Activated CD4-positive, alpha-beta T cell treated with anti-CD3 and anti-CD28 coated beads, Interleukin-2, amount 50 U/mL, for 16 hours (primary cell): Measurements from ENCODE around the gene CCDC88B.

Experiments
- DNase-seq: peaks from one replicate; pipeline ENCODE4 v3.0.0-alpha.2; 2020

Gene CCDC88B

DNA sequence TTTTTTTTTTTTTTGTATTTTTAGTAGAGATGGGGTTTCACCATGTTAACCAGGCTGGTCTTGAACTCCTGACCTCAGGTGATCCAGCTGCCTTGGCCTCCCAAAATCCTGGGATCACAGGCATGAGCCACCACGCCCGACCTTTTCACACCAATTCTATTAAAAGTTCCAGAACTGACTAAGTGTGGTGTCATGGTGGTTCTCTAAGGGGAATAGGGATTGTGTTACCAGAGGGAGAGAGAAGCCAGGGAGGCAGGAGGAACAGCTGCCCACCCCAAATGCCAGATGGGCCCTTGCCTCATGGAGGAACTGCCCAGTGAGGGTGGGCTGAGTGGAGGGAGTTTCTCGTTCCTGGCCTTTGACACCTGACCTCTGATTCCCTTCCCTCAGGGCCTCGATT, 24.9 kb downstream of the CCDC88B start:
- no peak for DNase-seq

DNA sequence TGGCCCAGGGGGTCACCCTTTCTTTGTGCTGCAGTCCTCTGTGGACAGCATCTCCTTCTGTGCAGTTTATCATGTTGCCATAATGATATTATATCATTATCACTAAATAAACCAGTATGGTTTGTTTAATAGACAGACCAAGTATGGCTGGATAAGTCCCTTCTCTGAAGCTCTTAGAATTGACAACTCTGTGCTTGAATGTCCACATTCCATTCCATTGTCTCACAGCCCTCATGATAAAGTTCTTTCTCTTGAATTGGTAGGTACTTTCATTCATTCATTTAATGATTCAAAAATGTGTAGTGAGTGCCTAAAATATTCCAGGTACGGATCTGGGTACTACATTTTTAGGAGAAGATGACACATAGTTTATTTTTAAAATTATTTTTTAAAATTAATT, 26.7 kb downstream of the CCDC88B start:
- no peak for DNase-seq

DNA sequence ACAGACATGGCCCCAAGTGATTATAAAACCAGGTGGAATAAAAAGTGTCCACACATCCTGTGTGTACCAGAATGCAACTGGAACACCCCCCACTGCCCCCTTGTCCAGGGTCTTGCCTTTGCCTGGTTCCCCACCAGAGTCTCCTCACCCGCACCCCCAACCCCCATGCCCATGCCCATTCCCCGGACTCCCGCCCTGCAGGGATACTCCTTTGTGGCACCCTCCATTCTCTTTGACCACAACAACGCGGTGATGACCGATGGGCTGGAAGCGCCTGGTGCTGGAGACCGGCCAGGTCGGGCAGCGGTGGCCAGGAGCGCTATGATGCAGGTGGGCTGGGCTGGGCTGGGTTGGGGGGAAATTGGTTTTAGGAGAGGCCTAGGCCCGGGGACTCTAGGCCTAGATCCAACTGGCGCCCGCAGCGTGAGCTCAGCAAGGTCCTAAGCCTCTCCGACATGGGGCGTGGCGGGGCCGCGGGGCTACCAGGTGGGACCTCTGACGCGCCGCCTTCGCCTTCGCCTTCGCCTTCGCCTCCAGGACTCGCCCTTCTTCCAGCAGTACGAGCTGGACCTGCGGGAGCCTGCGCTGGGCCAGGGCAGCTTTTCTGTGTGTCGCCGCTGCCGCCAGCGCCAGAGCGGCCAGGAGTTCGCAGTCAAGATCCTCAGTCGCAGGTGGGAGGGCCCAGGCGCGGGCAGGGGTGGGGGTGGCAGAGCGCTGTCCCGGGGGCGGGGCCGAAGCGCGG, 28.1 kb downstream of the CCDC88B start:
- no peak for DNase-seq

DNA sequence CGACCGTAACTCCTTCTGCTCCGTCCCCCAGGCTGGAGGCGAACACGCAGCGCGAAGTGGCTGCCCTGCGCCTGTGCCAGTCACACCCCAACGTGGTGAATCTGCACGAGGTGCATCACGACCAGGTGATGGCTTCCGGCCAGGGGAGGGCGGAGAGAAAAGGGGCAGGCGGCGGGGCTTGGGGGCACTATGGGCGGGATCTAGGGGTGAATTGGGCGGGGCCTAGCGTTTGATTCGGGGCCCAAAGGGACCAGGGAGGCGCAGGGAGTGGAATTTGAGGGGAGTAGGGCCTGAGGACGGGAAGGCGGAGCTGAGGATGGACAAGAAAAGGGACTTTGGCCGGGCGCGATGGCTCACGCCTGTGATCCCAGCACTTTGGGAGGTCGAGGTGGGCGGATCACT, 28.7 kb downstream of the CCDC88B start:
- DNase-seq: no peak

GRCh38 chr11:64369440-64370421, 29.7 kb downstream of the CCDC88B start:
- no peak for DNase-seq

DNA sequence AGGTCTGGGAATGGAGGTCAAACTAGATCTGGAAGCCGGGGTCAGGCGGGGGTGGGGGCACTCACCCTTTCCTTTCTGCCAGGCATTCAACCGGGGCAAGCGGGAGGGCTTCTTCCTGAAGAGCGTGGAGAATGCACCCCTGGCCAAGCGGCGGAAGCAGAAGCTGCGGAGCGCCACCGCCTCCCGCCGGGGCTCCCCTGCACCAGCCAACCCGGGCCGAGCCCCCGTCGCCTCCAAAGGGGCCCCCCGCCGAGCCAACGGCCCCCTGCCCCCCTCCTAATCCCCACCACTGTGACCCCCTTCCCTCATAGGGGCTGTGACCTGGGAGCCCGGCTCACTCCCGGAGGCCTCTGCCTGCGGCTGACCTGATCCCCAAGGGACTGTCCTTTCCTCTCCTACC, 31.2 kb downstream of the CCDC88B start:
- DNase-seq: no peak

DNA sequence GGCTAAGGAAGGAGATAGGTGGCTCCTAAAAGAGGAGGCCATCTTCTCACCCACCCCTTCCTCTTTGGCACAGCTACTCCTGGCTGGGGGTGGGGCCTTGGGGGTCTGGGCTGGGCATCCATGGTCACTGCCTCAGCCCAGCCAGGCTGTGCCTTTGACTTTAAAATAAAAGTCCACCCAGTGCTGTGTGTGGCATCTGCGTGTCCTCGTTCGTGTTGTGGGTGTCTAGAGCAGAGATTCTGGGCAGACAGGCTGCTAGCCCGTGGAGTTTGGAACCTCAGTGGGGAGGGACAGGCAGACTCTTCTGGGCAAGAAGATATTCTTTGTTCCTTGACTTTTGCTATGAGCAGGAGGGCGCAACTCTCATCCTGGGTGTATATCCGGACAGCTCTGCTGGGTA, 32.0 kb downstream of the CCDC88B start:
- DNase-seq: no peak

DNA sequence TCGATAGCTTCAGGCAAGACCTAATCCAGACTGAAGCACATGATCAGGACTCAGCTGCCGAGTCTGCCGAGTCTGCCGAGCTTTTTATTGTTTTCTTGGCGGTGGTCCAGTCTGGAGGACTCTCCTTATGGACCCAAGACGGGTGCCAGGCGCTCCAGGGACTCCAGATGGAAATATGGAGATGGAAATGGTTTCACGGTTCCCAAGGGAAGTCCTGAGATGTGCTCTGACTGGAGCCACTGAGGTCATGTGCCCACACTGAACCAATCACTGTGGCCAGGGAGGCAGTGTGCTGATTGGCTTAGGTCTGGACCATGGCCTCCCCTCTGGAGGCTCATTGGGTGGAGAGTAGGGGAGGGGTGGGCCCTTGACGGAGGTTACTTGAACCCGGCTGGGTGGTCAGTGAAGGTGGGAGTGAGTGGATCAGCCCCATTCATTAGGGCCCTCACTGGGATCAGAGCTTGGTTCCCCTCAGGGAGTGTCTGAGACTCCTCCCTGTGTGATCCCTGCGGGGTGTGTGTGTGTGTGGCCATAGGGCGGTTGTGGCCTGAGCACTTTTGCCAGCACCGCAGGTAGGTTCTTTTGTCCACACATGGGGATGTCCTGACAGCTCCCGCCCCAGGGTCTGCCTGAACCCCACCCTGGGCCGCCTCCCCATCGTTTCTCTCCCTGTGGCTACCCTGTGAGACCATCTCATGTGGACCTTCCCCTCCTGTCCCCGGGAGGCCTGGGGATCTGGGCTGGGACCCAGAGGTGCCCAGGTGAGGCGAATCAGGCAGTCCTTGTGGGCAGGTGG, 33.0 kb downstream of the CCDC88B start:
- DNase-seq: no peak

- DNase-seq: no peak
Observed at GRCh38 chr11:64373598-64373974, 33.6 kb downstream of the CCDC88B start.

DNA sequence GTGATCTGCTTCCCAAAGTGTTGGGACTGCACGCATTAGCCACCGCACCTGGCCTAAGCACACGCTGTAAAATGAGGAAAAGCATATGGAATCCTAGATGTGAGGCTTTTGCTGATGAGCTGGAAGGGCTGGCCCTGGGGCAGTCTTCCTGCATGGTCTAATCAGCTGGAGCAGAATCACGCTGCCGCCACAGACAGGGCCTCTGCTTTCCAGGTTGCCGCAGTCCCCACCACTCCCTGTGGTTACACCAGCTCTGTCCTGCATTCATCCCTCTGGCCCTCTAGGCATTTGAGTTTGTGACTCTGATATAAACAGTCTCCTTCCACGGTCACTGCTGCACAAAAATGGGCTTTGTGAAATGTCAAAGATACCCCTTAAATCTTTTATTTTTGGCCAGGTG, 36.1 kb downstream of the CCDC88B start:
- no peak for DNase-seq

DNA sequence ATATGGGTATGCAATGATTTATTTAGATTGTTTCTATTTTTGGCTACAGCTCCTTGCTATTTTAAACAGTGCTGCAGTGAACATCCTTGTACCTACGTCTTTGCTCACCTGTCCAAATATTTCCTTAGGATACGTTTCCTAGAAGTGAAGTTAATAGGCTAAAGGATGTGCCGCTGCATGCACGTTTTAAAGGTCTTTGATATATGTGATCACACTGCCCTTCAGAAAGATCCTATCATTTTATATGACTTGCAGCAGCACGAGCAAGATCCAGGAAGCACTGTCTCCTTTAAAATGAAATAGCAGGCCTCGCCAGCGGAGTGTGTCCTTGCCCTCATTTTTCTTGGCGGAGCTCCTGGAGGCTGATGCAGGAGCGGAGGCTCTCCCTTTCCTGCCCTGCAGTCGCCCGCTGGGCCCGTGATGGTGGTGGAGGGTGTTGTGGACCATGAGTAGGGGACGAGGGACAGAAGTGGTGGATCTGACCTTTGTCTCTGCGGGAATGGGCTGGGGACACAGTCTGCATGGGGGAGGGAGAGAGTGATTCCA, 38.4 kb downstream of the CCDC88B start:
- no peak for DNase-seq

DNA sequence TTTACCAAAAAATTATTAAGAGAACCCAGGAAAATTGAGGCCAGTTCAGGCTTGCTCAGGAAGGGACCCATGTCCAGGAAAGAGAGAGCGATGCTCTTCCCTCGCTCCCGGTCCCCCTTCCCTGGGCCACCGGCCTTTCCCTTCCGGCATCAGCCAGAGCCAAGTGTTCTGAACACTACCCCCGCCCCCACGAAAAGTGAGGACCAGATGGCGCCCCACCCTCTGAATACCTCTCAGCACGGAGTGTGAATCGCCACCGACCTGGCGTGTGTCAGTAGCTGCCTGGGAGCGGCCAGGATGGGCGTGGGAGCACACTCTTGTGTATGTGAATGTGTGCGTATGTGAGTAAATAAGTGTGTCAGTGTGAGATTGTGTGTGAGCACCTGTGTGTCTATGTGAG, 39.2 kb downstream of the CCDC88B start:
- DNase-seq: no peak

- DNase-seq: no peak
Observed at GRCh38 chr11:64379817-64380709, 40.1 kb downstream of the CCDC88B start.

DNA sequence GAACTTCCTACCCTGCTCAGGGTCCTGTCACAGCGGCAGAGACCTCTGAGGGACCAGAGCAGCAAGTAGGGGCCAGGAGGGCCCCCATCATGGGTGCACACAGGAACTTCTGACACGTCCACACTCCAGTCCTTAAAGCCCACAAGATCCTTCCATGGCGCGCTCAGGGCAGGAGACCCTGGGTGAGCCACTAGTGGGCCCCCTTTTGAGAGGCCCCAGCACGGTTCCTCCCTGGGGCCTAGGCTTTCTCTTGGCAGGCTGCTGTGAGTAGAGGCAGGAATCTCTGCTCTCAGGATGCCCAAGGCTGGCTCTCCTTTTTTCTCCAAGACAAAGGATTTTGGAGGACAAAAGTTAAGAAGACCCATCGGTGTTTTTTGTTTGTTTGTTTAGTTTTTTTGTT, 41.3 kb downstream of the CCDC88B start:
- no peak for DNase-seq

DNA sequence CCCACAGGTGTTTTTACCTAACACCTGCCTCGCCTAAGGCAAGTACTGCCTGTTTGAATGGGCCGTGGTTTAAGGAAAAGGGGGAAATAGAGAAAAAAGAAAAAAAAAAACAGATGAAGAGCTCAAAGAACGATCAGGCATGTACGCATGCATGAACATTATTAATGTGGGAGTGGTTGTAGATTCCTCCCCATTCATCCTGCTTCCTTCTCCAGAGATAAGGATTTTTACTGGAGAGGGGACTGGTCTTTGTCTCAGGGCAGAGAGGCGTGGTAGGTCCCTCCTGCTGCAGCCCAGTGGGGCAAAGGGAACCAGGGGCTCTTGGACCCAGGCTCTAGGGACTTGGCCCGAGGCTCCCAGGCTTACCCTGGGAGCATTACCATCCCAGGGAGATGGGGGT, 42.0 kb downstream of the CCDC88B start:
- DNase-seq: no peak

GRCh38 chr11:64382586-64382985, 42.6 kb downstream of the CCDC88B start:
- no peak for DNase-seq

GRCh38 chr11:64383580-64383979, 43.6 kb downstream of the CCDC88B start:
- no peak for DNase-seq

GRCh38 chr11:64384028-64384737, 44.2 kb downstream of the CCDC88B start:
- DNase-seq: no peak

DNA sequence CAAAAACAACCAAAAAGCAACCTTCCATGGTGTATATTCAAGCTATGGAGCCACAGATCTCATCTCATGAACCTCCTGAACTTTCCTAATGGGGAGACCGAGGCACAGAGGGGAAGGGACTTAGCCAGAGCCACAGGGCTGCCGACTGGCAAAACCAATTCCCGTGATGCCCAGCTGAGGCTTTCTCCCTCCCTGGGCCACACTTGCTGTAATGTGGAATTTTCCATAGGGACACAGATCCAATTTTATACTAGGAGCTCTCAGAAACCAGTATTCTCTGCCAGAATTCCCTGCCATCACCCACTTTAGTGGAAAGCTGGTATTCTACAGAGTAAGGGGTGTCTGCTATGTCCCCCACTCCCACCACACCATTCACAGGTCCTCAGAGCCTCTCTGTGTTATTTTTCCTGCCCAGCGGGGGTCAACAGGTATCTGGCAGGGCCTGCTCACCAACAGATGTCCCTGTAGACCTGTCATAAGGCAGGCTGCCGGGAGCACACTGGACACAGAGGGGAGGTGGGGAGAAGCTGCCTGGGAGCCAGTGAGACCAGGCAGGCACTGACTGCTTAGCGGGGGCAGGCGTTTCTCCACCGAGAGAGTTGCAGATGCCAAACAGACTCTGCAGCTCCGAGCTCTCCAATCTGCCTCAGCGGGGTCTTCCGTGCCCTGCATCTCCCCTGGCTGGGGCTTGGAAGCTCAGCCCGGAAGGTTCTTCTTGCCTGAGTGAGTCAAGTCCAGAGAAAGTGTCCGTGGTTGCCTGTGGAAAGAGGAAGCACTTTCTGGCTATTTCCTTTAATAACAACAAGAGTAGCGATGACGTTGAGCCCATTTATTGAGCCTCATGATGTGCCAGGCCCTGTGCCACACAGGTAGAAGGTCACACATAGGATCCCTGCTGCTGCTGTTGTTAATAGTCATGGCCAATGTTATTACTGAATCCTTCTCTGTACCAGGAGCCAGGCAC, 45.3 kb downstream of the CCDC88B start:
- DNase-seq: no peak
